Stimulated activated naive CD8-positive, alpha-beta T cell treated with anti-CD3 and anti-CD28 coated beads, Interleukin-15, Interleukin-2, amounts not matched to agents 100 U/mL and 50 U/mL, for 24 hours (primary cell): ENCODE data around the gene CNDP2.

Source experiments
- ATAC-seq: fragments of 150-1000 bp; cut with Tn5 transposase; one replicate; pipeline ENCODE4 v1.10.0; 2021
- DNase-seq: peaks from one replicate; pipeline ENCODE4 v3.0.0; 2021

Gene CNDP2

DNA sequence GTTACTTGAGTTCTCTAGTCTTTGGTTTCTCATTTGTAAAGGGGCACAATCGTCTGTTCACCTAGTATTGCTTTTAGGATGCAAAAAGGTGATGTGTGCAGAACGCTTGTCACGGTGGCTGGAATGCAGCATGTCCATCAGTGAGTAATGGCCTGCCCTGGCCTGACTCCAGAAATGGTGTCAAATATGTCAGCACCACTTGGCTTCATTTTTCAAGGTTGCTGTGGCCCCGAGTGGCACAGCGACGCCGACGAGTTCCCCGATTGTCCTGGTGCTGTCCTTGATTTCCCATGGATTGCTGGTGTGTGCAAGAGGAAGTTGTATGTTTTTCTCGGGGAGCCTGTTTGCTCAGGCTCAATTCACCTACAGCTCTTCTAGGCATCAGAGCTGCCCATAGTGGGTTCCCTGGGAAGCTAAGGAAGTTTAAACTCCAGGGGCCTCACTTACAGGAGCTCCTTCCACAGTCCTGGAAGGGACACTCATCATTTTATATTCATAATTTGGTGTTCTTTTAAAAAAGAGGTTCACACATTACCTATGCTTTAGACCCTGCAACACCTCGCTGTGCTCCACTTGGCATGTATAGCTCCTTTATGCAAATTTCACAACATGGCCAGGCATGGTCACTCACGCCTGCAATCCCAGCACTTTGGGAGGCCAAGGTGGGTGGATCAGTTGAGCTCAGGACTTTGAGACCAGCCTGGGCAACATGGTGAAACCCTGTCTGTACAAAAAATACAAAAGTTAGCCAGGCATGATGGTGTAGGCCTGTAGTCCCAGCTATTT, 75.9 kb downstream of the CNDP2 start:
- DNase-seq (no peak), ATAC-seq (no peak)

DNA sequence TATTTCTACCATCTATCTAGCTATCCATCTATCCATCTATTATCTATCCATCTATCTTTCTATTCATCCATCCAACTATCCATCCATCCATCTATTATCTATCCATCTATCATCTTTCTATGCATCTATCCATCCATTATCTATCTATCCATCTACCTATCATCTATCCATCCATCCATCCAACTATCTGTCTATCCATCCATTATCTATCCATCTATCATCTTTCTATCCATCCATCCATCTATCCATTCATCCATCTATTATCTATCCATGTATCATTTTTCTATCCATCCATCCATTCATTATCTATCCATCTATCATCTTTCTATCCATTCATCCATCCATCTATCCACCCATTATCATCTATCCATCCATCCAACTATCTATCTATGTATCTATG, 76.9 kb downstream of the CNDP2 start:
- DNase-seq (no peak), ATAC-seq (no peak)
